GM19025 (cell line): ENCODE data around the gene GNB2.
"Not testable (repeated sequence)": the region's sequence is repeated elsewhere in the genome, so short reads cannot be mapped to it uniquely, and the experiment has no call there.

ENCODE experiments used
- ATAC-seq: cut with Tn5 transposase; IDR thresholded peaks from one replicate; pipeline ENCODE4 v1.9.1; 2021; ENCODE audit warnings: mild to moderate bottlenecking, low read depth, moderate library complexity; ENCODE audit not compliant: unreplicated experiment

GNB2 gene

GRCh38 chr7:100723732-100724275 is 50.3 kb downstream of the GNB2 start:
- no peak for ATAC-seq

GRCh38 chr7:100724364-100724763 is 50.8 kb downstream of the GNB2 start:
- not testable (repeated sequence) for ATAC-seq

- no peak for ATAC-seq
Measured at GRCh38 chr7:100726996-100727761, 53.6 kb downstream of the GNB2 start.

GRCh38 chr7:100728196-100728595 is 54.7 kb downstream of the GNB2 start:
- ATAC-seq, result no peak
